ENCODE data around the gene CPNE5. TPM values are rescaled to one million over a fixed set of nuclear protein-coding genes. Genes with fewer than 3 reads are reported as not detected.

The CPNE5 gene
- polyA plus RNA-seq, 1 donor (not counting 4 experiments of a cell fraction or from before 2014, with no cell fraction given) = 0.05 TPM

GRCh38 chr6:36691011-36691410 is 148.2 kb downstream of the CPNE5 start:
- Histone ChIP-seq H3K27me3 (ENCODE audit: control insufficient read depth, extremely low read depth, insufficient read depth, low read length) (no peaks in the 10 kb centered on the region), H3K79me2 (ENCODE audit: control insufficient read depth, insufficient read depth, low read length) (no peaks in the 10 kb centered on the region), H3K9me3 (ENCODE audit: control insufficient read depth, low read depth, low read length) (no peaks in the 10 kb centered on the region), H2AFZ (ENCODE audit: control insufficient read depth, low read length) (no peak overlapping the region), H3K27ac (ENCODE audit: control insufficient read depth, insufficient read depth, low read length) (no peak overlapping the region), H3K9me1 (ENCODE audit: control insufficient read depth, extremely low read depth, insufficient read depth, low read length) (peaks cover 4% of the 10 kb centered on the region), H3K36me3 (ENCODE audit: control insufficient read depth in 2 of 2, extremely low read depth in 1 of 2, insufficient read depth in 2 of 2, low read length in 2 of 2) (peaks cover 10 to 12% of the 10 kb centered on the region in 2 experiments), H3K4me2 (ENCODE audit: control insufficient read depth, extremely low read depth, insufficient read depth, low read depth, low read length) (peak overlapping the region; percentile 17), H3K9ac (ENCODE audit: control insufficient read depth, extremely low read depth, insufficient read depth, low read length) (no peak overlapping the region), H3K4me1 (ENCODE audit: control insufficient read depth, extremely low read depth, insufficient read depth, low read length) (peaks cover 28% of the 10 kb centered on the region), H3K4me3 (ENCODE audit: control insufficient read depth in 2 of 3, extremely low read depth in 1 of 3, insufficient read depth in 2 of 3, low read depth in 1 of 3, low read length in 3 of 3) (no peak overlapping the region), H4K20me1 (ENCODE audit: control insufficient read depth, extremely low read depth, insufficient read depth, low read length) (peaks cover 5% of the 10 kb centered on the region)
- dilution Hi-C loops (cut with MboI; ENCODE audit: extremely low pct_ligation_motif_present, low sequenced_read_pairs) = no loop called here
- TF ChIP-seq EZH2 (IDR thresholded peaks at IDR 0.05; ENCODE audit: low read length) (no peak), CTCF (optimal IDR thresholded peaks at IDR 0.05 in 1 of 3, IDR thresholded peaks at IDR 0.05 in 1 of 3, conservative IDR thresholded peaks at IDR 0.05 in 1 of 3; ENCODE audit: extremely low read depth in 1 of 3, insufficient read depth in 2 of 3, low read length in 3 of 3) (no peak)
- DNase-seq (ENCODE audit: low read depth, low spot score) (no peak), FAIRE-seq (peak; percentile 71)

Other genes with a start within 250 kb of the CPNE5 start
- 194 to 481 TPM (median 398 TPM) in 3 replicates for gene SRSF3, start 245.1 kb downstream of the CPNE5 start, polyA plus RNA-seq
- gene CDKN1A, start 160.7 kb downstream of the CPNE5 start, polyA plus RNA-seq = 146 to 355 TPM (median 185 TPM) in 3 replicates
- 0.03 TPM in 2 of 3 replicates, not detected in the other for gene RAB44, start 141.6 kb downstream of the CPNE5 start, polyA plus RNA-seq
- gene PPIL1, start 35.4 kb upstream of the CPNE5 start, polyA plus RNA-seq = 36.7 to 45.5 TPM (median 42.5 TPM) in 3 replicates
- 29.0 to 34.9 TPM (median 31.0 TPM) in 3 replicates for gene C6orf89, start 46.5 kb upstream of the CPNE5 start, polyA plus RNA-seq
- gene PI16, start 115.3 kb upstream of the CPNE5 start, polyA plus RNA-seq = not detected in 3 replicates
- gene MTCH1, start 146.8 kb upstream of the CPNE5 start, polyA plus RNA-seq = 72.9 to 90.3 TPM (median 88.8 TPM) in 3 replicates
- gene FGD2, start 166.2 kb upstream of the CPNE5 start, polyA plus RNA-seq = 0.03 to 0.13 TPM (median 0.08 TPM) in 3 replicates

Data from keratinocyte (primary cell).